GM23338 (cell line): Measurements from ENCODE around the gene USH1C. TPM values are rescaled to one million over a fixed set of nuclear protein-coding genes. Genes with fewer than 3 reads are reported as not detected.

Experiments
- ATAC-seq: fragments of 200-7000 bp; cut with Tn5 transposase; 3 replicates; pipeline ENCODE4 v1.9.1; 2020
- DNase-seq: peaks from one replicate; pipeline ENCODE4 v3.0.0-alpha.2; 2015; ENCODE audit warnings: low spot score
- H2AFZ ChIP-seq: fragments of 200-600 bp; sonication (generic); 2 replicates; pipeline ENCODE4 v1.8.0; 2016; ENCODE audit warnings: antibody characterized with exemption, mild to moderate bottlenecking, moderate library complexity
- H3F3A ChIP-seq: fragments of 200-600 bp; sonication (generic); replicated peaks from 2 replicates; pipeline ENCODE4 v1.8.0; 2017; ENCODE audit warnings: antibody characterized with exemption, mixed run types, low read depth
- H3K27ac ChIP-seq: fragments of 200-600 bp; sonication (generic); 2 replicates; pipeline ENCODE4 v1.6.1; 2016; ENCODE audit warnings: low read depth
- H3K27me3 ChIP-seq: fragments of 200-600 bp; sonication (generic); 2 replicates; pipeline ENCODE4 v1.8.0; 2016; ENCODE audit warnings: mild to moderate bottlenecking, mixed run types, moderate library complexity; ENCODE audit not compliant: insufficient read depth
- H3K36me3 ChIP-seq: fragments of 200-600 bp; sonication (generic); 2 replicates; pipeline ENCODE4 v1.8.0; 2016; ENCODE audit warnings: mild to moderate bottlenecking; ENCODE audit not compliant: insufficient read depth
- H3K4me1 ChIP-seq: fragments of 200-600 bp; sonication (generic); 2 replicates; pipeline ENCODE4 v1.8.0; 2016; ENCODE audit warnings: mild to moderate bottlenecking, moderate library complexity; ENCODE audit not compliant: insufficient read depth
- H3K4me2 ChIP-seq: fragments of 200-600 bp; sonication (generic); 2 replicates; pipeline ENCODE4 v1.7.1; 2017; ENCODE audit warnings: mixed run types
- H3K4me3 ChIP-seq: fragments of 200-600 bp; sonication (generic); 2 replicates; pipeline ENCODE4 v1.6.1; 2016; ENCODE audit warnings: mixed run types
- H3K79me2 ChIP-seq: fragments of 200-600 bp; sonication (generic); replicated peaks from 2 replicates; pipeline ENCODE4 v1.8.0; 2017; ENCODE audit warnings: mild to moderate bottlenecking; ENCODE audit not compliant: insufficient read depth
- H3K9me2 ChIP-seq: fragments of 200-600 bp; sonication (generic); 2 replicates; pipeline ENCODE4 v1.8.0; 2017; ENCODE audit not compliant: insufficient read depth
- H4K20me1 ChIP-seq: fragments of 200-600 bp; sonication (generic); replicated peaks from 2 replicates; pipeline ENCODE4 v1.8.0; 2017; ENCODE audit warnings: mild to moderate bottlenecking; ENCODE audit not compliant: insufficient read depth
- H3K27ac Mint-ChIP-seq: 2 replicates; pipeline ENCODE4 v1.8.0; 2020; ENCODE audit warnings: inconsistent platforms, mild to moderate bottlenecking, moderate library complexity, mixed read lengths
- H3K27me3 Mint-ChIP-seq: 3 replicates; pipeline ENCODE4 v1.8.0; 2022; ENCODE audit warnings: low read depth, mild to moderate bottlenecking, moderate library complexity, mixed read lengths, inconsistent platforms; ENCODE audit not compliant: insufficient read depth, poor library complexity
- H3K36me3 Mint-ChIP-seq: 3 replicates; pipeline ENCODE4 v1.8.0; 2021; ENCODE audit warnings: low read depth, mild to moderate bottlenecking, inconsistent platforms, moderate library complexity, mixed read lengths
- H3K4me1 Mint-ChIP-seq: 3 replicates; pipeline ENCODE4 v1.8.0; 2020; ENCODE audit warnings: mild to moderate bottlenecking, inconsistent platforms, mixed read lengths
- H3K4me3 Mint-ChIP-seq: 3 replicates; pipeline ENCODE4 v1.8.0; 2021; ENCODE audit warnings: moderate library complexity, mild to moderate bottlenecking, inconsistent platforms, mixed read lengths
- H3K9me3 Mint-ChIP-seq: 3 replicates; pipeline ENCODE4 v1.8.0; 2020; ENCODE audit warnings: moderate library complexity, mild to moderate bottlenecking, inconsistent platforms, mixed read lengths
- CREB1 ChIP-seq: fragments of 250-450 bp; sonication (Bioruptor Pico); IDR thresholded peaks from 2 replicates; pipeline ENCODE4 v1.5.0; 2020; ENCODE audit warnings: low read depth, mild to moderate bottlenecking, moderate library complexity
- EZH2 ChIP-seq: fragments of 200-600 bp; sonication (generic); IDR thresholded peaks from one replicate; pipeline ENCODE4 v1.8.0; 2017; ENCODE audit warnings: antibody characterized with exemption, mild to moderate bottlenecking, low read depth; ENCODE audit not compliant: unreplicated experiment
- EZH2phosphoT487 ChIP-seq: fragments of 200-600 bp; sonication (generic); IDR thresholded peaks from one replicate; pipeline ENCODE4 v1.8.1; 2018; ENCODE audit warnings: antibody characterized with exemption; ENCODE audit not compliant: unreplicated experiment
- JUNB ChIP-seq: IDR thresholded peaks from one replicate; pipeline ENCODE4 v1.6.1; 2016; ENCODE audit warnings: antibody characterized with exemption; ENCODE audit not compliant: unreplicated experiment
- NANOG ChIP-seq: IDR thresholded peaks from 2 replicates; pipeline ENCODE4 v1.6.1; 2016; ENCODE audit warnings: antibody characterized with exemption, borderline replicate concordance
- POLR2AphosphoS5 ChIP-seq: IDR thresholded peaks from 2 replicates; pipeline ENCODE4 v1.6.1; 2016; ENCODE audit warnings: antibody characterized with exemption, low read depth
- STAT1 ChIP-seq: IDR thresholded peaks from one replicate; pipeline ENCODE4 v1.6.1; 2016; ENCODE audit warnings: antibody characterized with exemption; ENCODE audit not compliant: unreplicated experiment
- ZNF114 ChIP-seq: fragments of 250-450 bp; sonication (Bioruptor Pico); IDR thresholded peaks from 2 replicates; pipeline ENCODE4 v1.5.0; 2020; ENCODE audit warnings: mild to moderate bottlenecking, moderate library complexity
- polyA plus RNA-seq: library from polyadenylated mRNA; unstranded; fragments of >200 nt; fragmentation: Nextera tagmentation; extraction: Ambion mirVana; gene quantifications from 2 replicates; pipeline ENCODE4 v1.2.1, GENCODE V29; 2016
- total RNA-seq: library from RNA; depleted of rRNA; stranded (reverse); fragments of >200 nt; shearing (Covaris generic); gene quantifications from 2 replicates; pipeline ENCODE4 v1.2.3, GENCODE V29; 2014
- TF ChIP-seq, protein P1 (sequence below): fragments of 250-450 bp; sonication (Bioruptor Pico); IDR thresholded peaks from 2 replicates; pipeline ENCODE4 v1.5.0; 2020; ENCODE audit warnings: mild to moderate bottlenecking, moderate library complexity
- TF ChIP-seq, protein P2 (sequence below): IDR thresholded peaks from 2 replicates; pipeline ENCODE4 v1.6.1; 2016; ENCODE audit warnings: antibody characterized with exemption
- TF ChIP-seq, protein P3 (sequence below), 2 experiments: fragments of 200-600 bp in 1 of 2; sonication (generic) in 1 of 2; conservative IDR thresholded peaks; 2 replicates each; pipeline versions ENCODE4 v1.5.1 to v1.6.1; 2016 to 2017; ENCODE audit warnings: antibody characterized with exemption in 2 of 2, low read depth in 2 of 2, mild to moderate bottlenecking in 2 of 2, moderate library complexity in 1 of 2

The USH1C gene
- total and polyA plus RNA-seq, 2 experiments from 2014 or later = 1.3 to 1.8 TPM

DNA sequence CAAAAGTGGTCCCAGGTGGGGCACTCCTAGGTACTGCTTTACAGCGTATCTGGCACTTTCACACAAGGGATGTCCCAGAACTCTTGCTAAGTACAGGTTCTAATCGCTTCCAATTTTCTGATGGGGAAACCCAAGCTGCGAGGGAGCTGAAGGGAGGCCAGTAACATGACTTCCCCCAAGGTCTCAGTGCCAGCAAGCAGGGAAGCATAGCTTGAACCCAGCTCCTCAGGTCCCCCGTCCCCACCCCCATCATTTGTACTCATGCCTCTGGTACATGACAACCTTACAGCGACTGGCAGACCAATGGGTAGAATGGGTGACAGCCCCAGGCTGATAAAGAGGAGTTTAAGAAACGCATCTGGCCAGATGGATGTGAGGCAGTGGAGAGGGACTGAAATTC is 66.9 kb downstream of the USH1C start:
- no peaks in the 10 kb centered on the region; the same call in 1 of the 2 replicates for H4K20me1 ChIP-seq
- peaks cover 58% of the 10 kb centered on the region for H3K27me3 ChIP-seq
- ATAC-seq (no peak), DNase-seq (no peak)
- no peak overlapping the region for H3K27ac ChIP-seq
- peak overlapping the region; percentile 87 for H3K4me3 ChIP-seq
- TF ChIP-seq CREB1 (CRISPR knock-in tag) (no peak), EZH2 (no peak), POLR2AphosphoS5 (no peak), ZNF114 (CRISPR knock-in tag) (no peak), JUNB (no peak), STAT1 (no peak), NANOG (no peak), EZH2phosphoT487 (no peak)
- TF ChIP-seq, protein P1, sequence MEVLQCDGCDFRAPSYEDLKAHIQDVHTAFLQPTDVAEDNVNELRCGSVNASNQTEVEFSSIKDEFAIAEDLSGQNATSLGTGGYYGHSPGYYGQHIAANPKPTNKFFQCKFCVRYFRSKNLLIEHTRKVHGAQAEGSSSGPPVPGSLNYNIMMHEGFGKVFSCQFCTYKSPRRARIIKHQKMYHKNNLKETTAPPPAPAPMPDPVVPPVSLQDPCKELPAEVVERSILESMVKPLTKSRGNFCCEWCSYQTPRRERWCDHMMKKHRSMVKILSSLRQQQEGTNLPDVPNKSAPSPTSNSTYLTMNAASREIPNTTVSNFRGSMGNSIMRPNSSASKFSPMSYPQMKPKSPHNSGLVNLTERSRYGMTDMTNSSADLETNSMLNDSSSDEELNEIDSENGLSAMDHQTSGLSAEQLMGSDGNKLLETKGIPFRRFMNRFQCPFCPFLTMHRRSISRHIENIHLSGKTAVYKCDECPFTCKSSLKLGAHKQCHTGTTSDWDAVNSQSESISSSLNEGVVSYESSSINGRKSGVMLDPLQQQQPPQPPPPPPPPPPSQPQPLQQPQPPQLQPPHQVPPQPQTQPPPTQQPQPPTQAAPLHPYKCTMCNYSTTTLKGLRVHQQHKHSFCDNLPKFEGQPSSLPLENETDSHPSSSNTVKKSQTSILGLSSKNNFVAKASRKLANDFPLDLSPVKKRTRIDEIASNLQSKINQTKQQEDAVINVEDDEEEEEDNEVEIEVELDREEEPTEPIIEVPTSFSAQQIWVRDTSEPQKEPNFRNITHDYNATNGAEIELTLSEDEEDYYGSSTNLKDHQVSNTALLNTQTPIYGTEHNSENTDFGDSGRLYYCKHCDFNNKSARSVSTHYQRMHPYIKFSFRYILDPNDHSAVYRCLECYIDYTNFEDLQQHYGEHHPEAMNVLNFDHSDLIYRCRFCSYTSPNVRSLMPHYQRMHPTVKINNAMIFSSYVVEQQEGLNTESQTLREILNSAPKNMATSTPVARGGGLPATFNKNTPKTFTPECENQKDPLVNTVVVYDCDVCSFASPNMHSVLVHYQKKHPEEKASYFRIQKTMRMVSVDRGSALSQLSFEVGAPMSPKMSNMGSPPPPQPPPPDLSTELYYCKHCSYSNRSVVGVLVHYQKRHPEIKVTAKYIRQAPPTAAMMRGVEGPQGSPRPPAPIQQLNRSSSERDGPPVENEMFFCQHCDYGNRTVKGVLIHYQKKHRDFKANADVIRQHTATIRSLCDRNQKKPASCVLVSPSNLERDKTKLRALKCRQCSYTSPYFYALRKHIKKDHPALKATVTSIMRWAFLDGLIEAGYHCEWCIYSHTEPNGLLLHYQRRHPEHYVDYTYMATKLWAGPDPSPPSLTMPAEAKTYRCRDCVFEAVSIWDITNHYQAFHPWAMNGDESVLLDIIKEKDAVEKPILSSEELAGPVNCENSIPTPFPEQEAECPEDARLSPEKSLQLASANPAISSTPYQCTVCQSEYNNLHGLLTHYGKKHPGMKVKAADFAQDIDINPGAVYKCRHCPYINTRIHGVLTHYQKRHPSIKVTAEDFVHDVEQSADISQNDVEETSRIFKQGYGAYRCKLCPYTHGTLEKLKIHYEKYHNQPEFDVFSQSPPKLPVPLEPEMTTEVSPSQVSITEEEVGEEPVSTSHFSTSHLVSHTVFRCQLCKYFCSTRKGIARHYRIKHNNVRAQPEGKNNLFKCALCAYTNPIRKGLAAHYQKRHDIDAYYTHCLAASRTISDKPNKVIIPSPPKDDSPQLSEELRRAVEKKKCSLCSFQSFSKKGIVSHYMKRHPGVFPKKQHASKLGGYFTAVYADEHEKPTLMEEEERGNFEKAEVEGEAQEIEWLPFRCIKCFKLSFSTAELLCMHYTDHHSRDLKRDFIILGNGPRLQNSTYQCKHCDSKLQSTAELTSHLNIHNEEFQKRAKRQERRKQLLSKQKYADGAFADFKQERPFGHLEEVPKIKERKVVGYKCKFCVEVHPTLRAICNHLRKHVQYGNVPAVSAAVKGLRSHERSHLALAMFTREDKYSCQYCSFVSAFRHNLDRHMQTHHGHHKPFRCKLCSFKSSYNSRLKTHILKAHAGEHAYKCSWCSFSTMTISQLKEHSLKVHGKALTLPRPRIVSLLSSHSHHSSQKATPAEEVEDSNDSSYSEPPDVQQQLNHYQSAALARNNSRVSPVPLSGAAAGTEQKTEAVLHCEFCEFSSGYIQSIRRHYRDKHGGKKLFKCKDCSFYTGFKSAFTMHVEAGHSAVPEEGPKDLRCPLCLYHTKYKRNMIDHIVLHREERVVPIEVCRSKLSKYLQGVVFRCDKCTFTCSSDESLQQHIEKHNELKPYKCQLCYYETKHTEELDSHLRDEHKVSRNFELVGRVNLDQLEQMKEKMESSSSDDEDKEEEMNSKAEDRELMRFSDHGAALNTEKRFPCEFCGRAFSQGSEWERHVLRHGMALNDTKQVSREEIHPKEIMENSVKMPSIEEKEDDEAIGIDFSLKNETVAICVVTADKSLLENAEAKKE (CRISPR knock-in tag) = no peak
- TF ChIP-seq, protein P2, sequence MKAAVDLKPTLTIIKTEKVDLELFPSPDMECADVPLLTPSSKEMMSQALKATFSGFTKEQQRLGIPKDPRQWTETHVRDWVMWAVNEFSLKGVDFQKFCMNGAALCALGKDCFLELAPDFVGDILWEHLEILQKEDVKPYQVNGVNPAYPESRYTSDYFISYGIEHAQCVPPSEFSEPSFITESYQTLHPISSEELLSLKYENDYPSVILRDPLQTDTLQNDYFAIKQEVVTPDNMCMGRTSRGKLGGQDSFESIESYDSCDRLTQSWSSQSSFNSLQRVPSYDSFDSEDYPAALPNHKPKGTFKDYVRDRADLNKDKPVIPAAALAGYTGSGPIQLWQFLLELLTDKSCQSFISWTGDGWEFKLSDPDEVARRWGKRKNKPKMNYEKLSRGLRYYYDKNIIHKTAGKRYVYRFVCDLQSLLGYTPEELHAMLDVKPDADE = no peak
- TF ChIP-seq, protein P3, sequence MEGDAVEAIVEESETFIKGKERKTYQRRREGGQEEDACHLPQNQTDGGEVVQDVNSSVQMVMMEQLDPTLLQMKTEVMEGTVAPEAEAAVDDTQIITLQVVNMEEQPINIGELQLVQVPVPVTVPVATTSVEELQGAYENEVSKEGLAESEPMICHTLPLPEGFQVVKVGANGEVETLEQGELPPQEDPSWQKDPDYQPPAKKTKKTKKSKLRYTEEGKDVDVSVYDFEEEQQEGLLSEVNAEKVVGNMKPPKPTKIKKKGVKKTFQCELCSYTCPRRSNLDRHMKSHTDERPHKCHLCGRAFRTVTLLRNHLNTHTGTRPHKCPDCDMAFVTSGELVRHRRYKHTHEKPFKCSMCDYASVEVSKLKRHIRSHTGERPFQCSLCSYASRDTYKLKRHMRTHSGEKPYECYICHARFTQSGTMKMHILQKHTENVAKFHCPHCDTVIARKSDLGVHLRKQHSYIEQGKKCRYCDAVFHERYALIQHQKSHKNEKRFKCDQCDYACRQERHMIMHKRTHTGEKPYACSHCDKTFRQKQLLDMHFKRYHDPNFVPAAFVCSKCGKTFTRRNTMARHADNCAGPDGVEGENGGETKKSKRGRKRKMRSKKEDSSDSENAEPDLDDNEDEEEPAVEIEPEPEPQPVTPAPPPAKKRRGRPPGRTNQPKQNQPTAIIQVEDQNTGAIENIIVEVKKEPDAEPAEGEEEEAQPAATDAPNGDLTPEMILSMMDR (conservative IDR thresholded peaks at IDR 0.05; ENCODE audit: low read depth in 2 of 2) = no peak
- H3K36me3 ChIP-seq = no peaks in the 10 kb centered on the region
- peaks cover 5% of the 10 kb centered on the region; the same call in 1 of the 2 replicates for H3F3A ChIP-seq
- H3K4me3 Mint-ChIP-seq = peak overlapping the region; percentile 72
- peaks cover 12% of the 10 kb centered on the region for H3K4me1 ChIP-seq
- H3K4me2 ChIP-seq = peak overlapping the region; percentile 91
- no peaks in the 10 kb centered on the region for H3K9me2 ChIP-seq
- no peak overlapping the region for H3K27ac Mint-ChIP-seq
- no peaks in the 10 kb centered on the region for H3K79me2 ChIP-seq
- H2AFZ ChIP-seq = peak overlapping the region; percentile 84
- H3K27me3 Mint-ChIP-seq = peaks cover 64% of the 10 kb centered on the region
- H3K36me3 Mint-ChIP-seq = no peaks in the 10 kb centered on the region
- H3K9me3 Mint-ChIP-seq = no peaks in the 10 kb centered on the region; the same call in 2 of the 3 replicates
- H3K4me1 Mint-ChIP-seq = peaks cover 39% of the 10 kb centered on the region
